ENCODE results near the gene NTM. TPM values are rescaled to one million over a fixed set of nuclear protein-coding genes. Genes with fewer than 3 reads are reported as not detected.

Gene NTM
- total RNA-seq, 1 donor from 2014 or later = not detected

- H3K4me1 Mint-ChIP-seq (ENCODE audit: low read depth) = no peaks in the 10 kb centered on the region
- H3K9me3 Mint-ChIP-seq = peaks cover 4% of the 10 kb centered on the region
- H3K36me3 Mint-ChIP-seq (ENCODE audit: low read depth) = no peaks in the 10 kb centered on the region
- DNase-seq (ENCODE audit: low spot score) = no peak
- no peak overlapping the region for H3K27ac Mint-ChIP-seq
- H3K4me3 Mint-ChIP-seq = no peak overlapping the region
- no peaks in the 10 kb centered on the region for H3K27me3 Mint-ChIP-seq (ENCODE audit: insufficient read depth)
- intact Hi-C loops (cut with micrococcal nuclease) = no loop called here
Observed at GRCh38 chr11:132101881-132102280, 731.5 kb downstream of the NTM start.

- intact Hi-C loops (cut with micrococcal nuclease) = no loop called here
- Mint-ChIP-seq H3K36me3 (ENCODE audit: low read depth) (no peaks in the 10 kb centered on the region), H3K27me3 (ENCODE audit: insufficient read depth) (no peaks in the 10 kb centered on the region), H3K9me3 (peaks cover 7% of the 10 kb centered on the region), H3K27ac (no peak overlapping the region), H3K4me1 (ENCODE audit: low read depth) (no peaks in the 10 kb centered on the region), H3K4me3 (no peak overlapping the region)
- no peak for DNase-seq (ENCODE audit: low spot score)
Observed at GRCh38 chr11:132103021-132103420, 732.6 kb downstream of the NTM start.

- Mint-ChIP-seq H3K27me3 (ENCODE audit: insufficient read depth) (no peaks in the 10 kb centered on the region), H3K36me3 (ENCODE audit: low read depth) (no peaks in the 10 kb centered on the region), H3K4me3 (no peak overlapping the region), H3K27ac (no peak overlapping the region), H3K9me3 (peaks cover 16% of the 10 kb centered on the region), H3K4me1 (ENCODE audit: low read depth) (no peaks in the 10 kb centered on the region)
- no peak for DNase-seq (ENCODE audit: low spot score)
- intact Hi-C loops (cut with micrococcal nuclease) = no loop called here
Observed at GRCh38 chr11:132106096-132106982, 735.9 kb downstream of the NTM start.

GRCh38 chr11:132111316-132111715, 740.9 kb downstream of the NTM start:
- Mint-ChIP-seq H3K27ac (no peak overlapping the region), H3K4me3 (no peak overlapping the region), H3K9me3 (peaks cover 12% of the 10 kb centered on the region), H3K36me3 (ENCODE audit: low read depth) (no peaks in the 10 kb centered on the region), H3K4me1 (ENCODE audit: low read depth) (no peaks in the 10 kb centered on the region), H3K27me3 (ENCODE audit: insufficient read depth) (no peaks in the 10 kb centered on the region)
- intact Hi-C loops (cut with micrococcal nuclease) = no loop called here
- no peak for DNase-seq (ENCODE audit: low spot score)

GRCh38 chr11:132111838-132112237, 741.4 kb downstream of the NTM start:
- Mint-ChIP-seq H3K27me3 (ENCODE audit: insufficient read depth) (no peaks in the 10 kb centered on the region), H3K9me3 (peaks cover 12% of the 10 kb centered on the region), H3K4me3 (no peak overlapping the region), H3K27ac (no peak overlapping the region), H3K36me3 (ENCODE audit: low read depth) (no peaks in the 10 kb centered on the region), H3K4me1 (ENCODE audit: low read depth) (no peaks in the 10 kb centered on the region)
- no peak for DNase-seq (ENCODE audit: low spot score)
- intact Hi-C loops (cut with micrococcal nuclease) = no loop called here

- intact Hi-C loops (cut with micrococcal nuclease) = no loop called here
Observed at GRCh38 chr11:132112846-132113245, 742.4 kb downstream of the NTM start.

GRCh38 chr11:132114185-132114584, 743.8 kb downstream of the NTM start:
- H3K4me1 Mint-ChIP-seq (ENCODE audit: low read depth) = no peaks in the 10 kb centered on the region
- intact Hi-C loops (cut with micrococcal nuclease) = no loop called here
- no peak overlapping the region for H3K4me3 Mint-ChIP-seq
- no peaks in the 10 kb centered on the region for H3K27me3 Mint-ChIP-seq (ENCODE audit: insufficient read depth)
- no peaks in the 10 kb centered on the region for H3K36me3 Mint-ChIP-seq (ENCODE audit: low read depth)
- H3K9me3 Mint-ChIP-seq = peaks cover 7% of the 10 kb centered on the region
- DNase-seq (ENCODE audit: low spot score) = no peak
- no peak overlapping the region for H3K27ac Mint-ChIP-seq

More at GRCh38 chr11:132112846-132113245, 742.4 kb downstream of the NTM start:
- no peaks in the 10 kb centered on the region for H3K27me3 Mint-ChIP-seq (ENCODE audit: insufficient read depth)
- no peaks in the 10 kb centered on the region for H3K4me1 Mint-ChIP-seq (ENCODE audit: low read depth)
- no peaks in the 10 kb centered on the region for H3K36me3 Mint-ChIP-seq (ENCODE audit: low read depth)
- H3K4me3 Mint-ChIP-seq = no peak overlapping the region
- no peak overlapping the region for H3K27ac Mint-ChIP-seq
- DNase-seq (ENCODE audit: low spot score) = no peak
- H3K9me3 Mint-ChIP-seq = peaks cover 11% of the 10 kb centered on the region

- intact Hi-C loops (cut with micrococcal nuclease) = no loop called here
- no peak for DNase-seq (ENCODE audit: low spot score)
- no peaks in the 10 kb centered on the region for H3K4me1 Mint-ChIP-seq (ENCODE audit: low read depth)
- peaks cover 4% of the 10 kb centered on the region for H3K9me3 Mint-ChIP-seq
- no peak overlapping the region for H3K27ac Mint-ChIP-seq
- H3K36me3 Mint-ChIP-seq (ENCODE audit: low read depth) = no peaks in the 10 kb centered on the region
- H3K27me3 Mint-ChIP-seq (ENCODE audit: insufficient read depth) = no peaks in the 10 kb centered on the region
- no peak overlapping the region for H3K4me3 Mint-ChIP-seq
Observed at GRCh38 chr11:132114743-132115142, 744.3 kb downstream of the NTM start.

- no peak overlapping the region for H3K27ac Mint-ChIP-seq
- DNase-seq (ENCODE audit: low spot score) = no peak
- no peak overlapping the region for H3K4me3 Mint-ChIP-seq
- H3K9me3 Mint-ChIP-seq = no peaks in the 10 kb centered on the region
- no peaks in the 10 kb centered on the region for H3K27me3 Mint-ChIP-seq (ENCODE audit: insufficient read depth)
- no peaks in the 10 kb centered on the region for H3K36me3 Mint-ChIP-seq (ENCODE audit: low read depth)
- intact Hi-C loops (cut with micrococcal nuclease) = no loop called here
- H3K4me1 Mint-ChIP-seq (ENCODE audit: low read depth) = no peaks in the 10 kb centered on the region
Observed at GRCh38 chr11:132115454-132115853, 745.0 kb downstream of the NTM start.

- H3K9me3 Mint-ChIP-seq = no peaks in the 10 kb centered on the region
- no peaks in the 10 kb centered on the region for H3K27me3 Mint-ChIP-seq (ENCODE audit: insufficient read depth)
- no peak overlapping the region for H3K27ac Mint-ChIP-seq
- intact Hi-C loops (cut with micrococcal nuclease) = no loop called here
- H3K36me3 Mint-ChIP-seq (ENCODE audit: low read depth) = no peaks in the 10 kb centered on the region
- no peak overlapping the region for H3K4me3 Mint-ChIP-seq
- H3K4me1 Mint-ChIP-seq (ENCODE audit: low read depth) = no peaks in the 10 kb centered on the region
- no peak for DNase-seq (ENCODE audit: low spot score)
Observed at GRCh38 chr11:132116516-132116915, 746.1 kb downstream of the NTM start.

GRCh38 chr11:132118661-132119060, 748.2 kb downstream of the NTM start:
- Mint-ChIP-seq H3K27ac (no peak overlapping the region), H3K4me1 (ENCODE audit: low read depth) (no peaks in the 10 kb centered on the region), H3K4me3 (no peak overlapping the region), H3K36me3 (ENCODE audit: low read depth) (no peaks in the 10 kb centered on the region), H3K27me3 (ENCODE audit: insufficient read depth) (no peaks in the 10 kb centered on the region), H3K9me3 (no peaks in the 10 kb centered on the region)
- DNase-seq (ENCODE audit: low spot score) = no peak
- intact Hi-C loops (cut with micrococcal nuclease) = no loop called here

- DNase-seq (ENCODE audit: low spot score) = no peak
- Mint-ChIP-seq H3K4me3 (no peak overlapping the region), H3K4me1 (ENCODE audit: low read depth) (no peaks in the 10 kb centered on the region), H3K9me3 (no peaks in the 10 kb centered on the region), H3K27ac (no peak overlapping the region), H3K27me3 (ENCODE audit: insufficient read depth) (no peaks in the 10 kb centered on the region), H3K36me3 (ENCODE audit: low read depth) (no peaks in the 10 kb centered on the region)
- intact Hi-C loops (cut with micrococcal nuclease) = no loop called here
Observed at GRCh38 chr11:132119573-132119972, 749.2 kb downstream of the NTM start.

- Mint-ChIP-seq H3K4me3 (no peak overlapping the region), H3K27me3 (ENCODE audit: insufficient read depth) (no peaks in the 10 kb centered on the region), H3K36me3 (ENCODE audit: low read depth) (no peaks in the 10 kb centered on the region), H3K4me1 (ENCODE audit: low read depth) (no peaks in the 10 kb centered on the region), H3K27ac (no peak overlapping the region), H3K9me3 (no peaks in the 10 kb centered on the region)
- no peak for DNase-seq (ENCODE audit: low spot score)
- intact Hi-C loops (cut with micrococcal nuclease) = no loop called here
Observed at GRCh38 chr11:132122735-132123134, 752.3 kb downstream of the NTM start.

- H3K36me3 Mint-ChIP-seq (ENCODE audit: low read depth) = no peaks in the 10 kb centered on the region
- no peaks in the 10 kb centered on the region for H3K4me1 Mint-ChIP-seq (ENCODE audit: low read depth)
- no peaks in the 10 kb centered on the region for H3K9me3 Mint-ChIP-seq
- DNase-seq (ENCODE audit: low spot score) = no peak
- H3K4me3 Mint-ChIP-seq = no peak overlapping the region
- no peak overlapping the region for H3K27ac Mint-ChIP-seq
- H3K27me3 Mint-ChIP-seq (ENCODE audit: insufficient read depth) = no peaks in the 10 kb centered on the region
- intact Hi-C loops (cut with micrococcal nuclease) = no loop called here
Observed at GRCh38 chr11:132123449-132123848, 753.0 kb downstream of the NTM start.
